A673 (cell line): ENCODE data around the gene EGFL6. TPM values are rescaled to one million over a fixed set of nuclear protein-coding genes. Genes with fewer than 3 reads are reported as not detected.

Experiments
- BruUV-seq: library from RNA; stranded (reverse); fragments of 400-500 nt; replicated peaks from 2 replicates; lab custom pipeline; 2021; lab: Mats Ljungman, UMichigan
- CTCF ChIA-PET: fragments of 300-600 bp; sonication (Branson Sonifier 250); formaldehyde crosslinking; loops from one replicate; lab custom pipeline; 2022; ENCODE audit warnings: antibody characterized with exemption; lab: Charles Lee
- POLR2A ChIA-PET: fragments of 300-600 bp; sonication (Branson Sonifier 250); formaldehyde crosslinking; loops from one replicate; lab custom pipeline; 2022; ENCODE audit warnings: antibody characterized with exemption; ENCODE audit not compliant: low non-redundant PET; lab: Charles Lee
- DNase-seq: peaks from one replicate; pipeline ENCODE4 v3.0.0-alpha.2; 2015; ENCODE audit warnings: low spot score
- H3K27ac ChIP-seq: fragments of 200-600 bp; sonication (generic); 2 replicates; pipeline ENCODE4 v1.5.1; 2016; ENCODE audit warnings: mixed run types, low read depth, mild to moderate bottlenecking, mixed read lengths, antibody characterized with exemption, low read length; ENCODE audit not compliant: poor library complexity, severe bottlenecking
- H3K27me3 ChIP-seq: fragments of 200-600 bp; sonication (generic); replicated peaks from 2 replicates; pipeline ENCODE4 v1.6.1; 2017; ENCODE audit warnings: mixed run types, low read depth, mild to moderate bottlenecking, mixed read lengths, antibody characterized with exemption, low read length; ENCODE audit not compliant: insufficient read depth, poor library complexity
- H3K36me3 ChIP-seq: fragments of 200-600 bp; sonication (generic); 2 replicates; pipeline ENCODE4 v1.6.1; 2016; ENCODE audit warnings: mixed run types, mild to moderate bottlenecking, mixed read lengths, antibody characterized with exemption, low read length; ENCODE audit not compliant: insufficient read depth, poor library complexity, severe bottlenecking
- H3K4me1 ChIP-seq: fragments of 200-600 bp; sonication (generic); 2 replicates; pipeline ENCODE4 v1.6.1; 2017; ENCODE audit warnings: mixed run types, mild to moderate bottlenecking, mixed read lengths, antibody characterized with exemption, low read length; ENCODE audit not compliant: insufficient read depth, poor library complexity, severe bottlenecking
- H3K4me3 ChIP-seq: fragments of 200-600 bp; sonication (generic); 2 replicates; pipeline ENCODE4 v1.5.1; 2016; ENCODE audit warnings: low read depth, mixed run types, mild to moderate bottlenecking, mixed read lengths, low read length; ENCODE audit not compliant: poor library complexity, severe bottlenecking
- H3K9me3 ChIP-seq: fragments of 200-600 bp; sonication (generic); 2 replicates; pipeline ENCODE4 v1.6.1; 2016; ENCODE audit warnings: mixed run types, low read depth, mild to moderate bottlenecking, mixed read lengths, antibody characterized with exemption, low read length; ENCODE audit not compliant: poor library complexity, severe bottlenecking
- CTCF ChIP-seq: fragments of 300-800, 200-600 bp; sonication (generic); conservative IDR thresholded peaks from 2 replicates; pipeline ENCODE4 v1.5.1; 2017; ENCODE audit warnings: low read depth, mild to moderate bottlenecking, antibody characterized with exemption, low read length, moderate library complexity, mixed read lengths
- EZH2 ChIP-seq: fragments of 200-600 bp; sonication (generic); IDR thresholded peaks from 2 replicates; pipeline ENCODE4 v1.6.1; 2017; ENCODE audit warnings: borderline replicate concordance, low read depth, mild to moderate bottlenecking, mixed read lengths, antibody characterized with exemption, low read length; ENCODE audit not compliant: poor library complexity, severe bottlenecking
- intact Hi-C: fragments of 100-400 bp; cut with micrococcal nuclease; formaldehyde crosslinking; loops from one replicate; pipeline ENCODE4 v1.10.0; 2022; ENCODE audit not compliant: unreplicated experiment
- total RNA-seq: library from RNA; stranded (reverse); gene quantifications from 2 replicates; pipeline ENCODE4 v1.2.3, GENCODE V29; 2021

Gene EGFL6
- total RNA-seq, 1 experiment from 2014 or later = not detected

- Histone ChIP-seq H3K27me3 (peaks cover 16% of the 10 kb centered on the region), H3K4me1 (no peaks in the 10 kb centered on the region), H3K4me3 (no peak overlapping the region), H3K27ac (no peak overlapping the region), H3K36me3 (no peaks in the 10 kb centered on the region), H3K9me3 (no peaks in the 10 kb centered on the region)
- POLR2A ChIA-PET = no interaction called here
- CTCF ChIA-PET = no interaction called here
- DNase-seq = no peak
- intact Hi-C loops = no loop called here
- TF ChIP-seq EZH2 (no peak), CTCF (no peak)
- no TSS peak for BruUV-seq
These were observed 23.7 kb upstream of the EGFL6 start for GRCh38 chrX:13545726-13546125.

- TF ChIP-seq CTCF = no peak
- TF ChIP-seq EZH2 = no peak
- intact Hi-C loops = no loop called here
- no peaks in the 10 kb centered on the region for H3K36me3 ChIP-seq
- no peaks in the 10 kb centered on the region for H3K9me3 ChIP-seq
- H3K27me3 ChIP-seq = peaks cover 16% of the 10 kb centered on the region
- DNase-seq = no peak
- ChIA-PET CTCF (no interaction called here), POLR2A (interaction anchor here (1.1 kb wide), 1 partner anchor 354 kb away, joined by 3 read pairs; no protein-coding TSS in a partner anchor)
- no peaks in the 10 kb centered on the region for H3K4me1 ChIP-seq
- no TSS peak for BruUV-seq
- no peak overlapping the region for H3K4me3 ChIP-seq
- no peak overlapping the region for H3K27ac ChIP-seq
These were observed 21.7 kb upstream of the EGFL6 start for GRCh38 chrX:13547671-13548070.

GRCh38 chrX:13550346-13550745 is 19.1 kb upstream of the EGFL6 start:
- no peak for DNase-seq
- POLR2A ChIA-PET = no interaction called here
- no TSS peak for BruUV-seq

More at GRCh38 chrX:13550346-13550745, 19.1 kb upstream of the EGFL6 start:
- Histone ChIP-seq H3K27me3 (peaks cover 14% of the 10 kb centered on the region), H3K27ac (no peak overlapping the region), H3K36me3 (no peaks in the 10 kb centered on the region), H3K9me3 (no peaks in the 10 kb centered on the region), H3K4me1 (no peaks in the 10 kb centered on the region), H3K4me3 (no peak overlapping the region)
- intact Hi-C loops = no loop called here
- CTCF ChIA-PET = no interaction called here
- no peak for TF ChIP-seq EZH2
- no peak for TF ChIP-seq CTCF
